HUES6 (cell line): ENCODE results near the gene SERTM2.
A peak's percentile ranks its signal among the peaks of the same experiment; 100 is the strongest.

Experiments used
- H3K27ac ChIP-seq: 2 replicates; pipeline ENCODE4 v1.7.0; 2013; ENCODE audit warnings: low read depth, mild to moderate bottlenecking, low read length, inconsistent platforms
- H3K27me3 ChIP-seq: 2 replicates; pipeline ENCODE4 v1.6.1; 2013; ENCODE audit warnings: low read length; ENCODE audit not compliant: control insufficient read depth, insufficient read depth
- H3K36me3 ChIP-seq: 2 replicates; pipeline ENCODE4 v1.6.1; 2013; ENCODE audit warnings: low read length; ENCODE audit not compliant: control insufficient read depth, insufficient read depth
- H3K4me1 ChIP-seq: 2 replicates; pipeline ENCODE4 v1.6.1; 2013; ENCODE audit warnings: low read length; ENCODE audit not compliant: control insufficient read depth, insufficient read depth
- H3K4me3 ChIP-seq: 2 replicates; pipeline ENCODE4 v1.5.1; 2013; ENCODE audit warnings: low read depth, low read length
- H3K9ac ChIP-seq: one replicate; pipeline ENCODE4 v1.6.1; 2013; ENCODE audit warnings: mild to moderate bottlenecking, low read length
- H3K9me3 ChIP-seq: 2 replicates; pipeline ENCODE4 v1.6.1; 2013; ENCODE audit warnings: low read depth, low read length; ENCODE audit not compliant: control insufficient read depth, insufficient read depth

Gene SERTM2

DNA sequence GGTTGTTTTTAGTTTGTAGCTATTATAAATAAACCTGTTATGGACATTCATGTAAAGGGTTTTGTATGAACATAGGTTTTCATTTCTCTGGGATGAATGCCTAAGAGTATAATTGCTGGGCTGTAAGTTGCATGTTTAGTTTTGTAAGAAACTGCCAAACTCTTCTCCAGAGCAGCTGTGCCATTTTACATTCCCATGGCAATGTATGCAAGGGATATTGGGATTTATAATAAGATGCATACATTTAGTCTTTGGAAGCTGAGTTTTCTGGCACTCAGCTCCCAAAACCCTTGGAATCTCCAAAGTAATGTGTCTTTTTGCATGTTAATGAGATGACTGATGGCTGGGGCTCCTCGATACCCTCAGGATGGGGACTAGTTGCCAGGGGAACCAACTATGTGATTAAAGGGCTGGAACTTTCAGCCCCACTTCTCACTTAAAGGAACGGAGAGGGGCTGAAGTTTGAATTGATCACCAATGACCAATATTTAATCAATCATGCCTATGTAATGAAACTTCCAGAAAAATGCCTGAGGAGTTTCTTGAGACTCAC is 44.0 kb downstream of the SERTM2 start:
- H3K9ac ChIP-seq: peak overlapping the region; percentile 48
- H3K27me3 ChIP-seq: no peaks in the 10 kb centered on the region
- H3K9me3 ChIP-seq: no peaks in the 10 kb centered on the region
- no peak overlapping the region for H3K4me3 ChIP-seq
- peaks cover 34% of the 10 kb centered on the region for H3K4me1 ChIP-seq
- peak overlapping the region; percentile 80 for H3K27ac ChIP-seq
- peaks cover 25% of the 10 kb centered on the region for H3K36me3 ChIP-seq

DNA sequence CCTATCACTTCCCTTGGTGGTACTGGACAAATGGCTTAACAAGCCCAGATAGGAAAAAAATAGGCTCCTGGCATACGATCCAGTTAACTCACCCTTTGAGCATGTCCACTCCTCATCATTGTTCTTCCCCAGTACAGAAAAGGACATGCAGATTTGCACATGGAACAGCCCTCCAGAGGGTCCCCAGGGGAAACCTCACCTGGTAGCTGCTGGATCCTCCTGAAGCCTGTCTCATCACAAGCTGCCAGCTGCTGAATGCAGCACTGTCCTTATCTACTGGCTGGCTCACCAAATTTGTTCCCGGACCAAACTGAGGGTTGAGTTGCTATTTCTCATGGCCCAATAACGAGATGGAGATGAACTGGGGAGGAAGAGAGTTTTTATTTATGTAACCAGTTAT is 49.4 kb downstream of the SERTM2 start:
- H3K4me3 ChIP-seq: no peak overlapping the region
- peaks cover 7% of the 10 kb centered on the region for H3K36me3 ChIP-seq
- H3K9me3 ChIP-seq: no peaks in the 10 kb centered on the region
- H3K27ac ChIP-seq: no peak overlapping the region
- H3K4me1 ChIP-seq: peaks cover 20% of the 10 kb centered on the region
- no peaks in the 10 kb centered on the region for H3K27me3 ChIP-seq
- no peak overlapping the region for H3K9ac ChIP-seq

DNA sequence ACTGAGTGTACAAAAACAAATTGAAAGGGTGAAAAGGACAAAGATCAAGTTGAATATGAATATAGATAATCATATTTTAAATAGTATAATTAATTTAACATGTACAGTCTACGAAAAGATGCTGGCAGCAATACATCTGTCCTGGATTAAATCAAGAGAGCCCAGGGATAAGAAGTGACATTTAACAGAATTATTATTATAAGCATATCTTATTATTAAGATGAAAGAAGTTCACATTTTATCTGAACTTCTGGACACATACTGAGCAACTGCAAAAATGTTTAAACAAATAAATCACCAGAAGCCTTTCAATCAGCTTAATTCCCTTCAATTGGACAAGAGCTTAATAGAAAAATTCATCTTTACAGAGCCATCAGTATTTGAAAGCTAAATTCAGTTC is 50.4 kb downstream of the SERTM2 start:
- no peaks in the 10 kb centered on the region for H3K27me3 ChIP-seq
- H3K36me3 ChIP-seq: peaks cover 7% of the 10 kb centered on the region
- no peak overlapping the region for H3K4me3 ChIP-seq
- peaks cover 14% of the 10 kb centered on the region for H3K4me1 ChIP-seq
- H3K9me3 ChIP-seq: no peaks in the 10 kb centered on the region
- no peak overlapping the region for H3K9ac ChIP-seq
- H3K27ac ChIP-seq: no peak overlapping the region

DNA sequence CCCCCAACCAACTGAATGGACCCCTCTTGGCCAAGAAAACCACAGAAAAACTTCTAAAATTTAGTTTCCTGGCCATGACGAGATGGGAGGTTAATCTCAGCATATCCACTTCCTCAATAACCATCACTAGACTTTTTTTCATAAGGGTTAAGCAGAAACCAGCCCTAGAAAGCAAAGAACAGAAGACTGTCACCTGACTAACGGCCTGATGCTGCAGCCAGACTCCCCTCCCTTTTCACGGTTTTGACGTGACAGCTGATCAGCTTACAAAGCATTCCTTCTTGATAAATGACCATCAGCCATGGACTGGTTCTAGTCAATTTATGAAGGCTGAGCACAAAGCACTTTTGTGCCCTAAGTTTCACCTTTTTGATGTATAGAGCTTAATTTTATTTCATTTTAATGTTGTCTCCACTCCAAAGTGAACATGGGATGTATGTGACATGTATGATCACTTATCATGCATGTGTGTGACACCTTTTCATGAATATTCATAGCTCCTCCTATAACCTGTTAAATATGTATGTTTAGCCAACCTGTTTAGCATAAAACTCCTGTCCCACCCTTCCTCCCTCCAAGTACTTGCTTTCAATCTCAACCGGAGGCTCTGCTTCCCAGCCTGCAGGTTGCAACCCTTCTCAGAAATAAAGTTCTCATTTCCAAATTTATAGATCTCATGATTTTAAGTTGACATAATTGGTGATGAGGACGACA is 56.3 kb downstream of the SERTM2 start:
- Histone ChIP-seq H3K9me3 (no peaks in the 10 kb centered on the region; the same call in 1 of the 2 replicates), H3K9ac (no peak overlapping the region), H3K27ac (no peak overlapping the region), H3K27me3 (no peaks in the 10 kb centered on the region), H3K4me1 (peaks cover 28% of the 10 kb centered on the region), H3K4me3 (no peak overlapping the region), H3K36me3 (peaks cover 7% of the 10 kb centered on the region; the same call in 1 of the 2 replicates)

DNA sequence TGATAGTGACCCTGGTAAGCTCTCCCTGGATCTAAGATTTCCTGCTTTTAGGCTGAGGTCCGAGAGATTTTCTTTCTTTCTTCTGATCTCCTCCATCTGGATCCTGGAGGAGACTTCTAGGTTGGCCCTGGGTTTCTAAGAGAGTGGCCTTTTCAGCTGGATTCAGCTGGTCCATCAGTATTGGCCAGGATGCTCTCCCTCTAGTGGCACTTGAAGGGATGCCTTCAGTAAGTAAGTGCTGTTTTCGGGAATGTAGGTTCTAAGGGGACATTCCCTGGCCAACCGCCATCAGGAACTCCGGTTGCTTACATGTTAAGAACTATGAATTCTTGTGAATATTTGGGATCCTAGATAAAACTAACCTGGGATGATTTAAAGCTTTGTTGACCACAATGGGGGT is 56.9 kb downstream of the SERTM2 start:
- Histone ChIP-seq H3K9ac (no peak overlapping the region), H3K9me3 (no peaks in the 10 kb centered on the region; the same call in 1 of the 2 replicates), H3K4me3 (no peak overlapping the region), H3K4me1 (peaks cover 28% of the 10 kb centered on the region), H3K36me3 (peaks cover 7% of the 10 kb centered on the region; the same call in 1 of the 2 replicates), H3K27ac (no peak overlapping the region), H3K27me3 (no peaks in the 10 kb centered on the region)

DNA sequence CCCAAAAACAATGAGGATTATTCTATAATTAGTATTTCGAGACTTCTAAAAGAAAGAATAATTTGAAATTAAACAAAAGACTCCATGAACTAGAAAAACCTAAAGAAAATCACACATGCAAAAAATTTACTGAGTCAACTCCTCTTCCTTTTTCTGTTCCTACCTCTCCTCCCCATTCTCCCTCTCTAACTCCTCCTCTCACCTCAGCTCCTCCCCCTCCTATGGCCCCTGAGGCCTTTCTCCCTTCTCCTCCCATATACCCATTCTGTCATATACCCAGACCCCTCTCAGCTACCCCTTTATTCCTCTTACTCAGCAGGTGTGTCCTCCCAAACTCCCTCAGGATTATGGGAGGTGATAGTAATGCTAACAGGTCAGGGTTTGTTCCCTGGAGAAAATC is 57.4 kb downstream of the SERTM2 start:
- Histone ChIP-seq H3K27me3 (no peaks in the 10 kb centered on the region), H3K9ac (no peak overlapping the region), H3K4me3 (no peak overlapping the region), H3K4me1 (peaks cover 28% of the 10 kb centered on the region), H3K9me3 (no peaks in the 10 kb centered on the region; the same call in 1 of the 2 replicates), H3K36me3 (peaks cover 7% of the 10 kb centered on the region; the same call in 1 of the 2 replicates), H3K27ac (no peak overlapping the region)
